Neural cell (in vitro differentiated cells): ENCODE measurements around the gene KLK13. TPM values are rescaled to one million over a fixed set of nuclear protein-coding genes. Genes with fewer than 3 reads are reported as not detected.

Experiments used
- H2AFZ ChIP-seq: fragments of 200-600, 300-800 bp; sonication (generic), shearing (Covaris generic); 2 replicates; pipeline ENCODE4 v1.6.0; 2014; ENCODE audit warnings: low read depth, mild to moderate bottlenecking, antibody characterized with exemption, low read length, moderate library complexity
- H3F3A ChIP-seq: fragments of 200-600 bp; shearing (Covaris generic); 2 replicates; pipeline ENCODE4 v1.6.1; 2016; ENCODE audit warnings: mild to moderate bottlenecking, moderate library complexity, mixed read lengths, antibody characterized with exemption, low read length; ENCODE audit not compliant: insufficient read depth, poor library complexity, severe bottlenecking
- H3K27ac ChIP-seq: fragments of 200-600, 300-800 bp; sonication (generic), shearing (Covaris generic); 2 replicates; pipeline ENCODE4 v1.5.1; 2014; ENCODE audit warnings: mild to moderate bottlenecking, low read length, moderate library complexity
- H3K27me3 ChIP-seq: fragments of 300-800, 200-600 bp; sonication (generic), shearing (Covaris generic); 2 replicates; pipeline ENCODE4 v1.6.0; 2014; ENCODE audit warnings: mild to moderate bottlenecking, low read depth, low read length, moderate library complexity; ENCODE audit not compliant: insufficient read depth
- H3K36me3 ChIP-seq: fragments of 300-800, 200-600 bp; sonication (generic), shearing (Covaris generic); 2 replicates; pipeline ENCODE4 v1.5.1; 2014; ENCODE audit warnings: mild to moderate bottlenecking, antibody characterized with exemption, low read length, moderate library complexity; ENCODE audit not compliant: insufficient read depth
- H3K4me2 ChIP-seq: fragments of 300-800, 200-600 bp; sonication (generic), shearing (Covaris generic); 2 replicates; pipeline ENCODE4 v1.6.0; 2014; ENCODE audit warnings: mild to moderate bottlenecking, low read length
- H3K4me3 ChIP-seq: fragments of 300-800, 200-600 bp; sonication (generic), shearing (Covaris generic); 2 replicates; pipeline ENCODE4 v1.5.1; 2014; ENCODE audit warnings: mild to moderate bottlenecking, low read length, moderate library complexity
- H3K79me2 ChIP-seq: fragments of 200-600 bp; shearing (Covaris generic); replicated peaks from 2 replicates; pipeline ENCODE4 v1.6.0; 2014; ENCODE audit warnings: mild to moderate bottlenecking, low read length, moderate library complexity; ENCODE audit not compliant: insufficient read depth
- H3K9ac ChIP-seq: fragments of 300-800, 200-600 bp; sonication (generic), shearing (Covaris generic); 2 replicates; pipeline ENCODE4 v1.6.1; 2016; ENCODE audit warnings: mild to moderate bottlenecking, low read length, mixed read lengths
- H3K9me2 ChIP-seq: fragments of 200-600 bp; shearing (Covaris generic); 2 replicates; pipeline ENCODE4 v1.6.1; 2016; ENCODE audit warnings: mild to moderate bottlenecking, low read length, mixed read lengths; ENCODE audit not compliant: insufficient read depth
- H3K9me3 ChIP-seq: fragments of 200-600, 300-800 bp; sonication (generic), shearing (Covaris generic); 2 replicates; pipeline ENCODE4 v1.6.1; 2016; ENCODE audit warnings: mild to moderate bottlenecking, mixed run types, low read length, moderate library complexity, mixed read lengths
- H4K20me1 ChIP-seq: fragments of 200-600 bp; shearing (Covaris generic); 2 replicates; pipeline ENCODE4 v1.6.1; 2016; ENCODE audit warnings: mild to moderate bottlenecking, mixed run types; ENCODE audit not compliant: insufficient read depth
- CTCF ChIP-seq: fragments of 450-650 bp; IDR thresholded peaks from 2 replicates; pipeline ENCODE4 v1.5.1; 2014; ENCODE audit warnings: antibody characterized with exemption, mild to moderate bottlenecking, moderate library complexity; ENCODE audit not compliant: poor library complexity, severe bottlenecking
- EP300 ChIP-seq: fragments of 450-650 bp; conservative IDR thresholded peaks from 2 replicates; pipeline ENCODE4 v1.6.1; 2014; ENCODE audit warnings: antibody characterized with exemption, mild to moderate bottlenecking, moderate library complexity; ENCODE audit not compliant: poor library complexity, severe bottlenecking
- EZH2 ChIP-seq: fragments of 200-600, 300-800 bp; shearing (Covaris generic), sonication (generic); IDR thresholded peaks from 2 replicates; pipeline ENCODE4 v1.6.1; 2014; ENCODE audit warnings: antibody characterized with exemption, low read length, borderline replicate concordance, mild to moderate bottlenecking; ENCODE audit not compliant: insufficient read depth, poor library complexity, severe bottlenecking
- MXI1 ChIP-seq: fragments of 450-650 bp; conservative IDR thresholded peaks from 2 replicates; pipeline ENCODE4 v1.6.1; 2014; ENCODE audit warnings: antibody characterized with exemption, mild to moderate bottlenecking; ENCODE audit not compliant: poor library complexity, severe bottlenecking
- POLR2AphosphoS5 ChIP-seq: IDR thresholded peaks from 2 replicates; pipeline ENCODE4 v1.6.1; 2012
- RAD21 ChIP-seq: fragments of 450-650 bp; conservative IDR thresholded peaks from 2 replicates; pipeline ENCODE4 v1.6.1; 2014; ENCODE audit warnings: antibody characterized with exemption, mild to moderate bottlenecking, moderate library complexity
- REST ChIP-seq: IDR thresholded peaks from 2 replicates; pipeline ENCODE4 v1.6.1; 2012; ENCODE audit warnings: borderline replicate concordance
- SMC3 ChIP-seq: fragments of 450-650 bp; conservative IDR thresholded peaks from 2 replicates; pipeline ENCODE4 v1.6.1; 2014; ENCODE audit warnings: antibody characterized with exemption, mild to moderate bottlenecking, moderate library complexity; ENCODE audit not compliant: poor library complexity
- TAF1 ChIP-seq: IDR thresholded peaks from 2 replicates; pipeline ENCODE4 v1.6.1; 2012; ENCODE audit warnings: low read depth
- polyA plus RNA-seq: library from polyadenylated mRNA; depleted of rRNA; stranded (reverse); fragments of >200 nt; gene quantifications from 2 replicates; pipeline ENCODE4 v1.2.3, GENCODE V29; 2014

KLK13 gene
- polyA plus RNA-seq, 1 donor from 2014 or later: not detected

- Histone ChIP-seq H3K9ac (no peak overlapping the region), H3F3A (no peaks in the 10 kb centered on the region), H3K27ac (no peak overlapping the region), H3K27me3 (no peaks in the 10 kb centered on the region), H3K79me2 (no peaks in the 10 kb centered on the region), H2AFZ (no peak overlapping the region), H3K4me3 (no peak overlapping the region), H3K9me3 (no peaks in the 10 kb centered on the region), H3K4me2 (no peak overlapping the region), H3K9me2 (no peaks in the 10 kb centered on the region), H3K36me3 (no peaks in the 10 kb centered on the region), H4K20me1 (no peaks in the 10 kb centered on the region)
- TF ChIP-seq MXI1 (no peak), CTCF (no peak), REST (no peak), SMC3 (no peak), EP300 (no peak), POLR2AphosphoS5 (no peak), TAF1 (no peak), RAD21 (no peak), EZH2 (no peak)
Observed at GRCh38 chr19:51101171-51101865, 36.4 kb upstream of the KLK13 start.

GRCh38 chr19:51100601-51101000 is 35.7 kb upstream of the KLK13 start:
- H3K4me2 ChIP-seq: no peak overlapping the region
- no peak for TF ChIP-seq RAD21
- no peak overlapping the region for H3K4me3 ChIP-seq
- H3K36me3 ChIP-seq: no peaks in the 10 kb centered on the region
- no peak overlapping the region for H3K9ac ChIP-seq
- no peak overlapping the region for H2AFZ ChIP-seq
- no peaks in the 10 kb centered on the region for H3K9me2 ChIP-seq
- no peaks in the 10 kb centered on the region for H3K9me3 ChIP-seq
- no peaks in the 10 kb centered on the region for H3F3A ChIP-seq
- H3K27ac ChIP-seq: no peak overlapping the region
- H3K79me2 ChIP-seq: no peaks in the 10 kb centered on the region
- H4K20me1 ChIP-seq: no peaks in the 10 kb centered on the region
- no peaks in the 10 kb centered on the region for H3K27me3 ChIP-seq

- H3K79me2 ChIP-seq: no peaks in the 10 kb centered on the region
- no peak overlapping the region for H3K4me3 ChIP-seq
- H3K9me2 ChIP-seq: no peaks in the 10 kb centered on the region
- H3K4me2 ChIP-seq: no peak overlapping the region
- no peak overlapping the region for H3K9ac ChIP-seq
- no peak overlapping the region for H2AFZ ChIP-seq
- H3K27ac ChIP-seq: no peak overlapping the region
- no peaks in the 10 kb centered on the region for H3K27me3 ChIP-seq
- H3K9me3 ChIP-seq: no peaks in the 10 kb centered on the region
- no peak for TF ChIP-seq TAF1
- TF ChIP-seq EP300: no peak
- TF ChIP-seq REST: no peak
- TF ChIP-seq POLR2AphosphoS5: no peak
- no peak for TF ChIP-seq CTCF
- TF ChIP-seq SMC3: no peak
- TF ChIP-seq MXI1: no peak
- no peak for TF ChIP-seq EZH2
- no peaks in the 10 kb centered on the region for H4K20me1 ChIP-seq
- no peaks in the 10 kb centered on the region for H3F3A ChIP-seq
- H3K36me3 ChIP-seq: no peaks in the 10 kb centered on the region
Observed at GRCh38 chr19:51099047-51099382, 34.1 kb upstream of the KLK13 start.
